GM21723 (cell line): ENCODE data around the gene SHMT2.

Experiments used
- ATAC-seq: cut with Tn5 transposase; IDR thresholded peaks from one replicate; pipeline ENCODE4 v1.9.1; 2021; ENCODE audit warnings: mild to moderate bottlenecking, moderate library complexity; ENCODE audit not compliant: unreplicated experiment

The SHMT2 gene

DNA sequence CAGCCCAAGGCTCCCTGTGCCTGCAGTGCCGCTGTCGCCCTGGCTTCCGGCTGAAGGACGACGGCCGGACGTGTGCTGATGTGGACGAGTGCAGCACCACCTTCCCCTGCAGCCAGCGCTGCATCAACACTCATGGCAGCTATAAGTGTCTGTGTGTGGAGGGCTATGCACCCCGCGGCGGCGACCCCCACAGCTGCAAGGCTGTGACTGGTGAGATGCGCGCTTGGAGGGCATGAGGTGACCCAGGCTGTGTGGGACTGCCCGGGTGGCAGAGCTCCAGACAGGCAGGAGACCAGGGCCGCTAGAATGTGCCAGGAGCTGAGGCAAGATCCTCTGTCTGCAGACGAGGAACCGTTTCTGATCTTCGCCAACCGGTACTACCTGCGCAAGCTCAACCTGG lies 32.6 kb upstream of the SHMT2 start:
- no peak for ATAC-seq

GRCh38 chr12:57198329-57198728 lies 31.2 kb upstream of the SHMT2 start:
- no peak for ATAC-seq

- no peak for ATAC-seq
Observed at GRCh38 chr12:57199191-57199590, 30.3 kb upstream of the SHMT2 start.

DNA sequence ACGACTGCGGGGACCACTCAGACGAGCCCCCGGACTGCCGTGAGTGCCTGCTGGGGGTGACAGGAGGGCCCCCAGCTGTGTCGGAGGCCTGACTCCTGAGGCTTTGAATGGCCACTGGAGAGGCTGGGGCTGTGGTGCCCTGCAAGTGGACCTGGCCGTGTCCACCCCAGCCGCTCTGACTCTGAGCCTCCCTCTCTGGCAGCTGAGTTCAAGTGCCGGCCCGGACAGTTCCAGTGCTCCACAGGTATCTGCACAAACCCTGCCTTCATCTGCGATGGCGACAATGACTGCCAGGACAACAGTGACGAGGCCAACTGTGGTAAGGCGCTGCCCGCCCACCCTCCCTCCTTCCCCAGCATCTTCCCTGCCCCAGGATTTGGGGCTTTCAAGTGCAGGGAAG lies 29.0 kb upstream of the SHMT2 start:
- no peak for ATAC-seq

DNA sequence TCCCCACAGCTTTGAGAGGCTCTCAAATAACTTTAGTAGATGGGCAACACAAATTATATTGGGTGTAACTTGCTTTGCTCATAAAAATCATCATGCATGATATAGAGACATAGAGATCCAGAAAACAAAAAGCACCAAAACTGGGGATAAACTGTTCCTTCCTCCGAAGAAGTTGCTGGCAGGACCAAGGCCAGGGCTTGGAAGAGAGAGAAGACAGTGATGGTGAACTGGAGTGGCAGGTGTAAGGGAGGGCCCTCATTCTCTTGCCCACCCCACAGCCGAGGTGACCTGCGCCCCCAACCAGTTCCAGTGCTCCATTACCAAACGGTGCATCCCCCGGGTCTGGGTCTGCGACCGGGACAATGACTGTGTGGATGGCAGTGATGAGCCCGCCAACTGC lies 28.3 kb upstream of the SHMT2 start:
- ATAC-seq: no peak

GRCh38 chr12:57201631-57202030 lies 27.9 kb upstream of the SHMT2 start:
- ATAC-seq: no peak

- ATAC-seq: no peak
Observed at GRCh38 chr12:57202321-57202720, 27.2 kb upstream of the SHMT2 start.

- no peak for ATAC-seq
Observed at GRCh38 chr12:57203201-57203600, 26.3 kb upstream of the SHMT2 start.

DNA sequence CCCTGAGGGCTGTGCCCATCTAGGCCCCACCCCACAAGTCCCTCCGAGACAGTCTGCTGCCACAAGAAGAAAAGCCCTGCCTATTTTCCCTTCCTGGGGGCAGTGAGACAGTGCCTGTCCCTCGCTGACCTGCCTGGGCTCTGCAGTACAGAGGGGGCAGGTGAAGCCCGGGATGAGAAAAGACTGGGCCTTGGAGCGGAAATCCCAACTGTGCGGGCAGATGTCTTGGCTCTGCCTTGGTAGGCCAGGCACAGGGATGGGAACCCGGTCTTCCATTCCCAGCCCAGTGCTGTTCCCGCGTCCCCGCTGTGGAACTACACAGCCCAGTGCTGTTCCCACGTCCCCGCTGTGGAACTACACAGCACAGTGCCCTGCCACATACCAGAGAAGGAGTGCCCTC lies 25.7 kb upstream of the SHMT2 start:
- ATAC-seq: no peak

DNA sequence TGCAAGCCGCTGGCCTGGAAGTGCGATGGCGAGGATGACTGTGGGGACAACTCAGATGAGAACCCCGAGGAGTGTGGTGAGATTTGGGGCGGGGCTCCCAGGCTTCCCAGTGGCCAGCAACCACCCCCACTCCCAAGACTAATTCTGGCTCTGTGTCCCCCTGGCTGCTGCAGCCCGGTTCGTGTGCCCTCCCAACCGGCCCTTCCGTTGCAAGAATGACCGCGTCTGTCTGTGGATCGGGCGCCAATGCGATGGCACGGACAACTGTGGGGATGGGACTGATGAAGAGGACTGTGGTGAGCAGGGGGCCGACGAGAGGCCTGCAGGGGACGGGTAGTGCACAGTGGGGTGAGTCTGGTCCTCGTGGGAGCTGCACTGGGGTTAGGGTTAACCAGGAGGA lies 25.1 kb upstream of the SHMT2 start:
- no peak for ATAC-seq

DNA sequence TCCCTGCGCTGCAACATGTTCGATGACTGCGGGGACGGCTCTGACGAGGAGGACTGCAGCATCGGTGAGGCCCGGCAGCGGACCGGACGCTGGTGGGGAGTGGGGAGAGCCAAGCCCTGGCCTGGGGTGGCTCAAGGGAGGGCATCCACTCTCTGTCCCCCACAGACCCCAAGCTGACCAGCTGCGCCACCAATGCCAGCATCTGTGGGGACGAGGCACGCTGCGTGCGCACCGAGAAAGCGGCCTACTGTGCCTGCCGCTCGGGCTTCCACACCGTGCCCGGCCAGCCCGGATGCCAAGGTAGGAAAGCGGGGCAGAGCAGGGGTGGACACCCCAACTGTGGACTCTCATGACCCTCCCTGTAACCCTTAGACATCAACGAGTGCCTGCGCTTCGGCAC lies 24.3 kb upstream of the SHMT2 start:
- no peak for ATAC-seq

DNA sequence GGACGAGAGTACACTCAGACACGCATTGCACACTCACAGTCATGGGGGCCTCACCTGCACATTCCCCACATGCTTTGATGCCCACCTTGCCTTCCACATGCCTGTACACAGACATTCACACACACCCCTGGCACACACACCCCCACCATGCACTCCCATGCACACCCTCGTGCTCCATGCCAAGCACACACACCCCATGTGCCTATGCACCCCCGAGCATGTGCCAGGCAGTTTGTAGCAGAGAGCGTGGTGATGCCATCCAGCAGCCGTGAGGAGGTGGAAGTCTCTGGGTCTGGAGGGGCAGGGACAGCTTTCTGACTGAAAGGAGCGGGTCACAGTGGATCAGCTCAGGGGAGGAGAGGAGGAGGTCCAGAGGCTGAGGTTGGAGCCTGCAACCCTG lies 23.6 kb upstream of the SHMT2 start:
- no peak for ATAC-seq

DNA sequence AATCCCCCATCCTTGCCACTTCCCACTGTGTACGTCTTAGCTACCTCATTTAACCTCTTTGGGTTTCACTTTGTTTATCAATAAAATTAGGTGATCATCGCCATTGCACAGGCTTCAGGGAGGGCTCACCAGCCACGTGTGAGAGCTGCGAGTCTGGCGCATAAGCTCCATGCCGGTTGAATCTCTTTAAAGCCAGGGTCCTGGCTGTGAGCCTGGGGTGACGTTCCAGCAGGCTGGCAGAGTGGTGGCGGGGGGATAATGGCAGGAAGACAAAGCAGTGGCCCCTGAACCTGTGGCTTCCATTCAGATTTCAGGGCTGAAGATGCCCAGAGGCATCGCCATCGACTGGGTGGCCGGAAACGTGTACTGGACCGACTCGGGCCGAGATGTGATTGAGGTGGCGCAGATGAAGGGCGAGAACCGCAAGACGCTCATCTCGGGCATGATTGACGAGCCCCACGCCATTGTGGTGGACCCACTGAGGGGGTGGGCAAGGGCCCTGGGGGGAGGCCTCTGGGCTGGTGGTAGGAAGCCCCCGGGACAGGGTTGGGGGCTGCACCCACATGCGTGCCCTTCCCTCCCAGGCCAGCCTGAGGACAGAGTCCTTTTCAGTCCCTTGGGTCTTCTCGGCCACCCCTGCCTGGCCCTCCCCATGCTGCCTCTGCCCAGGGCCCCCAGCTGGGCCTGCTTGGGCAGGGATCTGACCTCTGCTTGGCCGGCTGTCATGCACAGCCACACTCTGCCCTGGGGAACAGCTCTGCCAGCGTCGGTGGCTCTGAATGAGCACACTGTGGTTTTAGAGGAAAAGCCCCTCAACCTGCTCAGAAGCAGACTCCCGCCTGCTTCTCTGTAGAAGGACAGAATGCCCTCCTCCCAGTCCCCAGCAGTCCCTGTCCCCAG lies 21.5 kb upstream of the SHMT2 start:
- no peak for ATAC-seq

DNA sequence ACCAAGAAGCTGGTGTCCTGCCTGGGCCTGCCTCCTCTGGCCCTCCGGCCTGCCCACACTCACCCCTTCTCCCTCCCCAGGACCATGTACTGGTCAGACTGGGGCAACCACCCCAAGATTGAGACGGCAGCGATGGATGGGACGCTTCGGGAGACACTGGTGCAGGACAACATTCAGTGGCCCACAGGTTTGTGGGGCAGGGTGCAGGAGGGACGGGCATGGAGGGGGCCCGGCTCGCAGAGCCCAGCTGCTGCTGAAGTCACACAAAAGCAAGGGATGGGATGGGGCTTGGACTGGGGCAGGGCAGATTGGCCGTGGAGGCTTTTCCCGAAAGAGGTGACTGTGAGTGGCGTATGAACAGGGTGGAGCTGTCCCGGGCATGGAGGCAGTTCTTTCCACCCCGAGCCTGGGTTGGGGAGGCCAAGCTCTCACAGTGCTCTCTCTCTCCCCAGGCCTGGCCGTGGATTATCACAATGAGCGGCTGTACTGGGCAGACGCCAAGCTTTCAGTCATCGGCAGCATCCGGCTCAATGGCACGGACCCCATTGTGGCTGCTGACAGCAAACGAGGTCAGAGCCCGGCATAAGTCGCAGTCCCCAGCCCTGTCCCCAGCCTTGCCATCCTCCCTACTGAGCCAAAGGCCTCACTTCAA lies 20.8 kb upstream of the SHMT2 start:
- no peak for ATAC-seq

DNA sequence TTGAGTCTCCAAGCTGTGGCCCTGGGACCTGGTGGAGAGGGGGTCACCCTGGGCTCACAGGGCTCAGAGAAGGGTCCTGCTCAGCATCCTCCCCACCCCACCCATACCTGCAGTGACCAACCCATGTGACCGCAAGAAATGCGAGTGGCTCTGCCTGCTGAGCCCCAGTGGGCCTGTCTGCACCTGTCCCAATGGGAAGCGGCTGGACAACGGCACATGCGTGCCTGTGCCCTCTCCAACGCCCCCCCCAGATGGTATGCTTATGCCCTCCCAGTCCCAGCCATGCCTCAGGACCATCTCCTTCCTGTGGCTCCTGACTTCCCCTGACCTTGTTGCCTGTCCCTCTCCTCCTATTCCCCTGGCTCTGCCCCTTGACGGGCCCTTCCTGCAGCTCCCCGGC lies 19.6 kb upstream of the SHMT2 start:
- ATAC-seq: no peak

- ATAC-seq: no peak
Observed at GRCh38 chr12:57210461-57210860, 19.1 kb upstream of the SHMT2 start.

DNA sequence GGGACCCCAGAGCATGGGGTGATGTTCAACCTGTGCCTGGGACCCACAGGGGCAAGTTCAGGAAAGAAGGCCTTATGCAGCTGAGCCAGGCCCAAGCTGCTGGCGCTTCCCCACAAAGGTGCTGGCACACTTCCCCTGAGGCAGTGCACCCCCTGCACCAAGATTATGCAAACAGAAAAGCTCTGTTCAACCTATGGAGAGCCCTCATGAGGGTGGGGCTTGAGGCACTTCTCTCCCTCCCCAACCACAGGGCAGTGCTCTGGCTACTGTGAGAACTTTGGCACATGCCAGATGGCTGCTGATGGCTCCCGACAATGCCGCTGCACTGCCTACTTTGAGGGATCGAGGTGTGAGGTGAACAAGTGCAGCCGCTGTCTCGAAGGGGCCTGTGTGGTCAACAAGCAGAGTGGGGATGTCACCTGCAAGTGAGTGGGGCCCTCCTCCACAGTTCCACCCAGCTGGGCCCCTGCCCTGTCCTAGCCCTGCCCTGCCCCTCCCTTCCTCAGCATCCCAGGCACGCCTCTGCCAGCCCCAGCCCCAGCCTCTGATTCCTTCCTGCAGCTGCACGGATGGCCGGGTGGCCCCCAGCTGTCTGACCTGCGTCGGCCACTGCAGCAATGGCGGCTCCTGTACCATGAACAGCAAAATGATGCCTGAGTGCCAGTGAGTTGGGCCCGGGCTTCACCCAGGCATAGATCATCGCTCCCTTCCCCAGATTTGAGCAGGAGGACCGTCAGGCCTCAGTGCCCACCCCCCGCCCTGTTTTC lies 18.4 kb upstream of the SHMT2 start:
- ATAC-seq: no peak

DNA sequence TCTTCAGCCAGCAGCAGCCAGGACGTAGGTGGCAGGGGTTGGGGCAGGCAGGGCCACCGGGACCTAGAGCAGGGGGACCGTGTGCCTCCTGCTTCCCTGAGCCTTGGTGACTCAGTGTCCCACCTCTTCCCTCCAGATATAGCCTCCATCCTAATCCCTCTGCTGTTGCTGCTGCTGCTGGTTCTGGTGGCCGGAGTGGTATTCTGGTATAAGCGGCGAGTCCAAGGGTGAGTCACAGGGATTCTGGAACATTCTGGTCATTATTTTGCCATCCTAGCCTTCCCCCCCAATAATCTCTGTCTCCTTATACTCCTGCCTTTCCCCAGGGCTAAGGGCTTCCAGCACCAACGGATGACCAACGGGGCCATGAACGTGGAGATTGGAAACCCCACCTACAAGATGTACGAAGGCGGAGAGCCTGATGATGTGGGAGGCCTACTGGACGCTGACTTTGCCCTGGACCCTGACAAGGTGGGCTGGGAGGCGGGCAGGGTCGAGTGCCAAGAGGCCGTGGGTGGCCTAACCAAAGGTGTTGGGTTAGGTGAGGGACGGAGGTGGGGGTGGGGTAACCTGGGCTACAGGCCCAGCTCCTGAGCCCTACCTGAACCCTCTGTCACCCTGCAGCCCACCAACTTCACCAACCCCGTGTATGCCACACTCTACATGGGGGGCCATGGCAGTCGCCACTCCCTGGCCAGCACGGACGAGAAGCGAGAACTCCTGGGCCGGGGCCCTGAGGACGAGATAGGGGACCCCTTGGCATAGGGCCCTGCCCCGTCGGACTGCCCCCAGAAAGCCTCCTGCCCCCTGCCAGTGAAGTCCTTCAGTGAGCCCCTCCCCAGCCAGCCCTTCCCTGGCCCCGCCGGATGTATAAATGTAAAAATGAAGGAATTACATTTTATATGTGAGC lies 17.5 kb upstream of the SHMT2 start:
- no peak for ATAC-seq

GRCh38 chr12:57212701-57213057 lies 16.8 kb upstream of the SHMT2 start:
- no peak for ATAC-seq

DNA sequence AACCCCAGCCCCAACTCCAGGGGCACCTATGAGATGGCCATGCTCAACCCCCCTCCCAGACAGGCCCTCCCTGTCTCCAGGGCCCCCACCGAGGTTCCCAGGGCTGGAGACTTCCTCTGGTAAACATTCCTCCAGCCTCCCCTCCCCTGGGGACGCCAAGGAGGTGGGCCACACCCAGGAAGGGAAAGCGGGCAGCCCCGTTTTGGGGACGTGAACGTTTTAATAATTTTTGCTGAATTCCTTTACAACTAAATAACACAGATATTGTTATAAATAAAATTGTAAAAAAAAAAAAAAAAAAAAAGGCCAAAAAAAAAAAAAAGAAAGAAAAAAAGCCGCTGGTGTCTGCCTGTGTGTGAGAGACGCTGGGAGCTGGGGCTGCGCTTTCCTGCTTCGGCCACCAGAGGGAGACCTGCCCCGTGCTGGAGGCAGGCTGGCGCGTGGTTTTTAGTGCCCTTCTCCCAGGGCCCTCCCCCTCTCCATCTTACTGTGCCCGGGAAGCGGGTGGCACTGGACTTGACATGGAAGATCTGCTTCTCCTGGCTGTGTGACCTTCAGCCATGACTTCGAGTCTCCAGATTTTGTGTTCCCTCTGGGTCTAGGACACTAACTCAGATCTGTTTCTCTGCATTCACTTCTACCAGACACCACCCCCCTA lies 16.3 kb upstream of the SHMT2 start:
- peak; percentile 44 for ATAC-seq
